ENCODE data around the gene ADAM19.

ADAM19 gene

GRCh38 chr5:157481265-157481664, 94.3 kb downstream of the ADAM19 start:
- no peak for DNase-seq

GRCh38 chr5:157479612-157480510, 95.7 kb downstream of the ADAM19 start:
- no peak for DNase-seq

DNA sequence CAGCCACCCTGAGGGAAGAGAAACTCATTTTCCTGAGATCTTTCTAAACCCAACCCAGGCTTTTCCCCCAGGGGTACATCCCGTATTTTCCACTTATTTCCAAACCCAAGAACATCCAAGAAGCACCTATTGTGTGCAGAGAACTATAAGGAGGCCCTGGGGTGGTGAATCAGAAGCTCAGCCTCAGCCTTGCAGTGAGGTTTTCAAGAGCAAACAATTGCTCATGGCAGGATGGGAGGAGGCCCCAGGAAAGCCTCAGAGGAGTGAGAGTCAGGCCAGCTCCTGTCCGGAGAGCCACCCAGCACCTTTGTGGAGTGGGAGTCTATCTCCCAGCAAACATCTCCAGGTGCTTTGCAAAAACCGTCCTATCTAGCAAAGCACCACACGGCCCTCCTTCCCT, 96.4 kb downstream of the ADAM19 start:
- DNase-seq = no peak

DNA sequence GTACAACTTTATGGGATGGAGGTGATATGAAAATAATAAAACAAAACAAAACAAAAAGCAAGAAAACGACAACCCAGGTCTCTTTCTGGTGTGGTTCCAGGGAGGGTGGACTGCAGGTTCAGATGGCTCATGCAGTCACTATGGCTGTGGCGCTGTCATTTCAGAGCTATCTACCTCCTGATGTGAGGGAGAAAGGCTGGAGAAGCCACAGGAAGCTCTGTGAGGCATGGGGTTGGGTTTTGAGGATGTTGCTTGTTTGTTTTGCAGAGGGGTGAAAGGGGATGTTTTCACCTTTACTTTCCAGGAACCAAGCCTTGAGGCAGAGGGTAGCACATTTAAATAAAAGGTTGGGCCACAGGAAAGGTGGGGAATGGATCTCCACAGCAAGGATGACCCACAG, 96.8 kb downstream of the ADAM19 start:
- no peak for DNase-seq

GRCh38 chr5:157477814-157478494, 97.6 kb downstream of the ADAM19 start:
- DNase-seq = no peak

- DNase-seq = no peak
Observed at GRCh38 chr5:157476702-157477408, 98.7 kb downstream of the ADAM19 start.

- no peak for DNase-seq
Observed at GRCh38 chr5:157475432-157475831, 100.1 kb downstream of the ADAM19 start.

GRCh38 chr5:157473383-157474320, 101.9 kb downstream of the ADAM19 start:
- DNase-seq = no peak

GRCh38 chr5:157471709-157472108, 103.9 kb downstream of the ADAM19 start:
- DNase-seq = no peak

DNA sequence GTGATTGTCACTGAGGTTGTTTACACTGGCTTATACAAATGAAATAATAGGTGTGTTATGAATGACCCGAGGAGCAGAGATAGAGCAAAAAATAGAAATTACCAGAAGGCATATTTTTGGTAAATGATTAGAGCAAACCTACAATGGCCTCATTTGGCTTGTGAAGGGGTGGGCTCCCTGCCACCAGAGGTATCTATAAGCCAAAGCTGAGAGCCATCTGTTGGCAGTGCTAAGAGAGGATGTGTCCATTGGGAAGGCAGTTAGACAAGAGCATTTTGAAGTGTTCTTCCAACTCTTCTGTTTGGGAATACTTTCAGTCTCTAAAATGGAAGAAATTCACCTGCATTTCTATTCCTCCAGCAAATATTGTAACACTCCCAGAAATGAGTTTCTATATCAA, 104.9 kb downstream of the ADAM19 start:
- no peak for DNase-seq

DNA sequence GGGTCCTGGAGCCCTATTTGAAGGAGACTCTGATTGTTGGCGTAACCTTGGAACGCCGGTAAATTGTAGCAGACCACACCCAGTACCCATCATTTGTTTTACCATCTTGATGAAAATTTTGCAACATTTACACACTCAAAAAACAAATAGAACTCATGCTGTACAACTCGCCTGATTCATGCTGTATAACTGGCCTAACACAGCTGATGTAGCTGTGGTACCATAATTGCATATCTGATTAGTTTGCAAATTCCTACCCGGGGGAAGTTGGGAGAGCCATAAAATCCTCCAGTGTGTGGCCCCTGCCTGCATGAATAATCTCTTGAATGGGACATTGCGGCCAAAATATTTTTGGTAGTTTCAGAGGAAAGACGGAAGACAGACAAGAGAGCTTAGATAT, 105.9 kb downstream of the ADAM19 start:
- DNase-seq = no peak

- DNase-seq = no peak
Observed at GRCh38 chr5:157469073-157469472, 106.5 kb downstream of the ADAM19 start.

- DNase-seq = no peak
Observed at GRCh38 chr5:157468293-157468965, 107.1 kb downstream of the ADAM19 start.

GRCh38 chr5:157464519-157465171, 110.9 kb downstream of the ADAM19 start:
- peak; percentile 47 to 54 for DNase-seq

- no peak for DNase-seq
Observed at GRCh38 chr5:157463621-157464518, 111.7 kb downstream of the ADAM19 start.

DNA sequence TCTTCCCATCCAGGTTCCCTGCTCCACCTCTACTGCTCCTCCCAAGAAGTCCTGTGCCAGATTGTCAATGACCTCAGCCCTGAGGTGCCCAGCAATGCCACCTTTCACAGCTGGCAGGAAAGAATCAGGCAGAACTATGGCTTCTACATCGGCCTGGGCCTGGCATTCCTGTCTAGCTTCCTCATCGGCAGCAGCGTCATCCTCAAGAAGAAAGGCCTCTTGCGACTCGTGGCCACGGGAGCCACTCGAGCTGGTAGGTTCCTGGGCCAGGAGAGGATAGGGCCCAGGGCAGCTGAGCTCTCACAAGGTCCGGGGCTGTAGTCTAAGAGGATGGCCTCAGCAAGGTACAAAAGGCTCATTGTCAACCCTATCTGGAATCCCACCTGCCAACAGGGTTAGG, 112.5 kb downstream of the ADAM19 start:
- DNase-seq = no peak

DNA sequence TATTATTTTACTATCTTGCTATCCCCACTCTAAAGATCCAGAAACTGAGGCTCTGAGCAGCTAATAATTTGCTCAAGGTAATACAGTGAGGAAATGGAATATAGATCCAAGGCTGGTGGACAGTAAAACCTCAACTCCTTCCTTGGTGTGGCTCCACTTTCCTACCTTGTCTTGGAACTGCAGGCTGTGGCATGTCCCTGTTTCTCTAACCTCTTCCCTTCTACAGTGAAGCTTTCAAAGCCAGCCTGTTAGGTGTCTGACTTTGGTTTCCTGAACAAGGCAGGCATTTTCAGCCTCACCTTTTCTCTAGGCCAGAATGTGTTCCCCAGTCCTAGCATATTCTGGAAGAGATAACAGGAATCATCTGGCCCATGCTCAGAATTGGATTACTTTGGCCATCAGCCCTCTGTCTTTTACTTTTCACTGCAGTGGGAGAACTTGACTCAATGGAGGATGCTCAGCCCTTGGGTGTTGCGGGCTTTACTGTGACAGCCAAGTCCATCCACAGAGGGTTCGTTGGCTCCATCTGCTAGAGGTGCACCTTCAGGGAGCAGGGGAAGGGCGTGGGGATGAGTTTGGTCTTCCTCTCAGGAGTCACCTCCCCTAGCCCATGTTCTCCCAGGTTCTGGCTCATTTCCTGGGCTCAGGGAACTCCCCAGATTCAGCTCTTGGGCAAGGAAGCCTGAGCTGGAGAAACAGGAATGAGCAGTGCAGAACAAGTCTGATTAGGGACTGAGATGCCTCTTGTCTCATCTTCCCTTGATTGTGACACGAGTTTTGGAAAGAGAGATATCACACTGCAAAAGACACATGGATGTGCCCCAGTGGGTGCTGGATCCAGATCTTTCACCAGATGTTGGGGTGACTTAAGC, 114.4 kb downstream of the ADAM19 start:
- DNase-seq = no peak

- peak; percentile 33 to 34 for DNase-seq
Observed at GRCh38 chr5:157459715-157460599, 115.6 kb downstream of the ADAM19 start, which contains the start of gene NIPAL4. Gene NIPAL4 (plus strand): TSS chr5:157460213. CDS start chr5:157460321, 108 bp downstream.

All from activated CD4-positive, alpha-beta T cell treated with anti-CD3 and anti-CD28 coated beads, Interleukin-2, amount 50 U/mL, for 4 hours (primary cell).